ENCODE measurements around the gene LDHAL6B.

DNA sequence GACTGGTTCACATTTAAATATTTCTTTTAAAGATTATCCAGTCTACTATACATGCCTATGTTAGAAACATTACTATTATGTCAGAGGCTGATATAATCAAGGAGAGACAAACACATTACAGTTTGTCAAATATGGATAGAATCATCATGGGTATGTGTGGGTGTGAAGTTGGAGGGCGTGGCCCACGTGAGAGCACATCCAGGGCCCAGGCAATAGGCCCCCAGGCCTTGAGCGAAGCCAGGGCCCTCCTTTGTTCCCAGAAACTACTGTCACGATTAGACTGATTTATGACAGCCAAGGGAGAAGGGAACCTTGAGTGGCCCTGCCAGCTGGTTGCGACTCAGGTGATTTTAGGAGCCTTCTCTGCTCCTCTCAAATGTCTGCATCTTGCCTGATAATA lies 26.9 kb upstream of the LDHAL6B start:
- TF ChIP-seq, protein P1, sequence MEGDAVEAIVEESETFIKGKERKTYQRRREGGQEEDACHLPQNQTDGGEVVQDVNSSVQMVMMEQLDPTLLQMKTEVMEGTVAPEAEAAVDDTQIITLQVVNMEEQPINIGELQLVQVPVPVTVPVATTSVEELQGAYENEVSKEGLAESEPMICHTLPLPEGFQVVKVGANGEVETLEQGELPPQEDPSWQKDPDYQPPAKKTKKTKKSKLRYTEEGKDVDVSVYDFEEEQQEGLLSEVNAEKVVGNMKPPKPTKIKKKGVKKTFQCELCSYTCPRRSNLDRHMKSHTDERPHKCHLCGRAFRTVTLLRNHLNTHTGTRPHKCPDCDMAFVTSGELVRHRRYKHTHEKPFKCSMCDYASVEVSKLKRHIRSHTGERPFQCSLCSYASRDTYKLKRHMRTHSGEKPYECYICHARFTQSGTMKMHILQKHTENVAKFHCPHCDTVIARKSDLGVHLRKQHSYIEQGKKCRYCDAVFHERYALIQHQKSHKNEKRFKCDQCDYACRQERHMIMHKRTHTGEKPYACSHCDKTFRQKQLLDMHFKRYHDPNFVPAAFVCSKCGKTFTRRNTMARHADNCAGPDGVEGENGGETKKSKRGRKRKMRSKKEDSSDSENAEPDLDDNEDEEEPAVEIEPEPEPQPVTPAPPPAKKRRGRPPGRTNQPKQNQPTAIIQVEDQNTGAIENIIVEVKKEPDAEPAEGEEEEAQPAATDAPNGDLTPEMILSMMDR (IDR thresholded peaks at IDR 0.05) = no peak
- no peak for TF ChIP-seq POLR2AphosphoS5 (IDR thresholded peaks at IDR 0.05)
- no peak for TF ChIP-seq POLR2A (IDR thresholded peaks at IDR 0.05)
- TF ChIP-seq EP300 (IDR thresholded peaks at IDR 0.05) = no peak

Measured in stomach (tissue), 4 donors.